ENCODE measurements around the gene ARRB1. TPM values are rescaled to one million over a fixed set of nuclear protein-coding genes. Genes with fewer than 3 reads are reported as not detected.

Gene ARRB1
- total RNA-seq, 4 donors from 2014 or later = 23.1 to 61.8 (median 44.8) TPM

DNA sequence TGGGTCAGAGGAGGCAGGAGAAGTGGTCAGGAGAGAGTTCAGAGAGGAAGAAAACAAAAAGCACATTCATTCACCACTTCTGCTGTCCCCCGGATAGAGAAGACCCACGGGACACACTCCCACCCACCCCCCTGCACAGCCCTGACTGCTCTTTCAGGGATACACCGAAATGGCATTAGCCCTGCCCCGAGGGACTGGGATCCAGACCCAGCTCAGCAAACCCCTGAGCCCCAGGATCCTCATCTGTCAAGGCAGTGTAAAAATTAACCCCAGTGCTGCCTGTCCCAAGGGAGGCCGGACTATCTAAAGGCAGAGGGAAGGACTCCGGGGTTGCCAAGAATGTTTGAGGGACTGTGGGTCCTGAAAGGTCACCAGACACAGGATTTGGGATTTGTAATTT lies 79.7 kb downstream of the ARRB1 start:
- no peaks in the 10 kb centered on the region for H3K27me3 ChIP-seq
- H3K27ac ChIP-seq = no peak overlapping the region
- DNase-seq = no peak
- no peaks in the 10 kb centered on the region for H3K4me1 ChIP-seq
- intact Hi-C loops (cut with DNase I; ENCODE audit: low total_unique reads) = no loop called here
- H3K36me3 ChIP-seq = no peaks in the 10 kb centered on the region
- H3K9me3 ChIP-seq = no peaks in the 10 kb centered on the region
- no peak for TF ChIP-seq POLR2A (IDR thresholded peaks at IDR 0.05)
- TF ChIP-seq, protein P1, sequence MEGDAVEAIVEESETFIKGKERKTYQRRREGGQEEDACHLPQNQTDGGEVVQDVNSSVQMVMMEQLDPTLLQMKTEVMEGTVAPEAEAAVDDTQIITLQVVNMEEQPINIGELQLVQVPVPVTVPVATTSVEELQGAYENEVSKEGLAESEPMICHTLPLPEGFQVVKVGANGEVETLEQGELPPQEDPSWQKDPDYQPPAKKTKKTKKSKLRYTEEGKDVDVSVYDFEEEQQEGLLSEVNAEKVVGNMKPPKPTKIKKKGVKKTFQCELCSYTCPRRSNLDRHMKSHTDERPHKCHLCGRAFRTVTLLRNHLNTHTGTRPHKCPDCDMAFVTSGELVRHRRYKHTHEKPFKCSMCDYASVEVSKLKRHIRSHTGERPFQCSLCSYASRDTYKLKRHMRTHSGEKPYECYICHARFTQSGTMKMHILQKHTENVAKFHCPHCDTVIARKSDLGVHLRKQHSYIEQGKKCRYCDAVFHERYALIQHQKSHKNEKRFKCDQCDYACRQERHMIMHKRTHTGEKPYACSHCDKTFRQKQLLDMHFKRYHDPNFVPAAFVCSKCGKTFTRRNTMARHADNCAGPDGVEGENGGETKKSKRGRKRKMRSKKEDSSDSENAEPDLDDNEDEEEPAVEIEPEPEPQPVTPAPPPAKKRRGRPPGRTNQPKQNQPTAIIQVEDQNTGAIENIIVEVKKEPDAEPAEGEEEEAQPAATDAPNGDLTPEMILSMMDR (IDR thresholded peaks at IDR 0.05) = no peak
- no peak overlapping the region for H3K4me3 ChIP-seq

DNA sequence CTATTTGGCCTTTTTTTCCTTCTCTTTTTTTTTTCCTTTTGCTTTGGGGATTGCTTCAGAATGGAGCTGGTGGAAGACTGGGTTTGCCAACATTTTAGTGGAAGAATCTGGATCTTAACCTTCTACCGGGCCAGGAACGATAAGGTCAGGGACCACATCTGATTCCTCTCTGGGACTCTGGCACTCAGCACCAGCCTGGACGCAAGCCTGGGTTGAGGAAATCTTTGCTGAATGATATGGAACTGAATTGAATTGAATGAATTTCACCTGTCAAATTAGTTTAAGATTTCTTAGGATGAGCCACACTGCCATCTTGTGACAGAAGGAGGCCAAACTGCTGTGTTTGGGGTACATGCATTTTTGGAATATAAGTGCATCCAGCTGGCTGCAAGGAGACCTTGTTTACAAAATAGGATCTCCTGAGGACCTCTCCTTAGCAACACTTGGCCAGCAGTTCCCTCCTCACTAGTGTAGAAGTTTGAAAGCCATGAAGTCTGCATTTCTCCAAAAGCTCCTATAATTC lies 80.5 kb downstream of the ARRB1 start:
- Histone ChIP-seq H3K36me3 (no peaks in the 10 kb centered on the region), H3K27me3 (no peaks in the 10 kb centered on the region), H3K27ac (no peak overlapping the region), H3K4me1 (no peaks in the 10 kb centered on the region), H3K9me3 (no peaks in the 10 kb centered on the region), H3K4me3 (no peak overlapping the region)
- no peak for DNase-seq
- intact Hi-C loops (cut with DNase I; ENCODE audit: low total_unique reads) = no loop called here
- TF ChIP-seq, protein P1 (IDR thresholded peaks at IDR 0.05) = no peak
- no peak for TF ChIP-seq POLR2A (IDR thresholded peaks at IDR 0.05)

DNA sequence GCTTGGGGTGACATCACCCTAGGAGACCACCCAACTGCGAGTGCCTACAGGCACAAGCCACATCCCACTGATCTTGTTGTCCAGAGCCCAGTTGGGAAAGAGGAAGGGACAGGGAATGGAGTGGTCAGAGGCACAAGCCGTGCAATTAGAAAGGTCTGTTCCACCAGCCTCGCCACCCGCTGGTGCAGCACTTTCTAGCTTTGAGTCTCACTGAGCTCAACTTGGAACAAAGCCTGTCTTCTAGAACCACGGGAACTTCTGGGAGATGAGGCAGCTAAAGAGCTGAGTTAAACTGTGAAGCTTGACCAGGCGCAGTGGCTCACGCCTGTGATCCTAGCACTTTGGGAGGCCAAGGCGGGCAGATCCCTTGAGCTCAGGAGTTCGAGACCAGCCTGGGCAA lies 81.6 kb downstream of the ARRB1 start:
- Histone ChIP-seq H3K4me3 (no peak overlapping the region), H3K9me3 (no peaks in the 10 kb centered on the region), H3K4me1 (no peaks in the 10 kb centered on the region), H3K36me3 (no peaks in the 10 kb centered on the region), H3K27ac (no peak overlapping the region), H3K27me3 (no peaks in the 10 kb centered on the region)
- no peak for DNase-seq
- intact Hi-C loops (cut with DNase I; ENCODE audit: low total_unique reads) = no loop called here
- TF ChIP-seq, protein P1 (IDR thresholded peaks at IDR 0.05) = no peak
- no peak for TF ChIP-seq POLR2A (IDR thresholded peaks at IDR 0.05)

DNA sequence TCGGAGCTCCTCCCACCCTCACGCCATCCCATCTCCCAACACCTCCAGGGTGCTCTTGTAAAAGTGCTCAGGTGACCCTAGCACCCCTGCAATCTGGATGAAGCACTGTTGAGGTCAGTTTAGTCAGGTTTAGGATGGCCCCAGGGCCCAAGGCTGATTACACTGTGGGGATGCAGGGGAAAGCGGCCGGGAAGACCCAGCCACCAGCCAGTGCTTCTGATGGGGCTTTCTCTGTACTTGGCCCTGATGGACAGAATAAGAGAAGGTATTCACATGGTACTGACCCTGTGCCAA lies 82.1 kb downstream of the ARRB1 start:
- Histone ChIP-seq H3K4me1 (no peaks in the 10 kb centered on the region), H3K27me3 (no peaks in the 10 kb centered on the region), H3K9me3 (no peaks in the 10 kb centered on the region), H3K4me3 (no peak overlapping the region), H3K36me3 (no peaks in the 10 kb centered on the region), H3K27ac (no peak overlapping the region)
- intact Hi-C loops (cut with DNase I; ENCODE audit: low total_unique reads) = no loop called here
- no peak for DNase-seq
- no peak for TF ChIP-seq POLR2A (IDR thresholded peaks at IDR 0.05)
- TF ChIP-seq, protein P1 (IDR thresholded peaks at IDR 0.05) = no peak

DNA sequence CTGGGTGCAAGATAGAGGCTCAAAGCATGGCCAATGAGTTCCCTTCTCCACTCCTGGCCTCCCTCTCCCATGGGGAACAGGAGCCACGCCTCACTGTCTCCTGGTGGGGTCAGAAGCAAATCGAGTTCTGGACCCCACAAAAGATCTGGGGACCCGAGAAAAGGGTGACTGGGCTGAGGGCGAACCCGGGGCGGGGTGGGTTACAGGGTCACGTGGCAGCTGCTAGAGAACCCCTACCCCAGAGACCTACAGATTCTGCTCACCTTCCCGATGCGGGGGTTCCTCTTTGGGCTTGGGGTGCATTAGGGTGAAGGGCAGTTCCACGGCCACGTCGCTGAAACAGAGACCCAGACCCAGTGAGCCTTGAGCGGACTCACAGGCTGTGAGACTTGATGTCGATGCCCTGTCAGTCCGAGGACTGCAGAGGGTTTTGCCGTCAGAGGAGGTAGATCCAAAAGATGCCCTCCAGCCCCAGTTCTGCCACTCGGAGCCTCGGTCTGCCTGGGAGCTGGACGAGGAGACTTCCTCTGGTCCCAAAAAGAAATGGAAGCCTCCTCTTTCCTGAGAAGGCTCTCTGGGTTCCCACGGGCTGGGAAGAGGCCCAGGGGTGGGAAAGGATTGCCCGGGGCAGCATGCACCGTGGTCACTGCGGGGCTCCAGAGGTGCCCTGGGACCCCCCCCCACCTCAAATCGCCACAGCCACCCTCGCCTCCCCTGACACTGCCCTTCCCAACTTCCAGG lies 82.7 kb downstream of the ARRB1 start:
- Histone ChIP-seq H3K27ac (no peak overlapping the region), H3K36me3 (no peaks in the 10 kb centered on the region), H3K27me3 (no peaks in the 10 kb centered on the region), H3K4me1 (no peaks in the 10 kb centered on the region), H3K4me3 (no peak overlapping the region), H3K9me3 (no peaks in the 10 kb centered on the region)
- no peak for TF ChIP-seq POLR2A (IDR thresholded peaks at IDR 0.05)
- TF ChIP-seq, protein P1 (IDR thresholded peaks at IDR 0.05) = no peak
- intact Hi-C loops (cut with DNase I; ENCODE audit: low total_unique reads) = no loop called here
- DNase-seq = no peak
